ENCODE data around the gene INHBC.
A peak's percentile ranks its signal among the peaks of the same experiment; 100 is the strongest.
"Not testable (repeated sequence)": the region's sequence is repeated elsewhere in the genome, so short reads cannot be mapped to it uniquely, and the experiment has no call there.

The INHBC gene

DNA sequence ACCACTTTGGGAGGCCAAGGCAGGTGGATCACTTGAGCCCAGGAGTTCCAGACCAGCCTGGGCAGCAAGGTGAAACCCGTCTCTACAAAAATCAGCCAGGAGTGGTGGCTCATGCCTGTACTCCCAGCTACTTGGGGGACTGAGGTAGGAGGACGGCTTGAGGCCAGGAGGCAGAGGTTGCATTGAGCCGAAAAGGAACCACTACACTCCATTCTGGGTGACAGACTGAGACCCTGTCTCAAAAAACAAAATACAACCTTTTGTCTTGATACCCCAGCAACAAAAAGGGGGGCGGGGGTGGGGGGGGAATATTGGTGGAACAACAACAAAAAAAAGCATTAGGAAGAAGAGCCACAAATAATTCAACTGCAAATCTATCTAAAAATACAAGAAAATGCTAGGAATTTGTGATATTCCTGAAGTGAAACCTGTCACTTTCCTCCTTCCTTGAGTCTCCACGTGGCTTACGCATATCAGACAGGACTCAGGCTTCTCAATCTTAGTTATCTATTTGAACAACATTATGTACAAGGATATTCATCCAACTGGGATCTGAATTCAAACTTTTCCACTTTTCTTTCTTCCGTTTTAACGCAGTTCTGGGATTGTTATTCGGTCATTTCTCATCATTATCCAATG, 5.0 kb upstream of the INHBC start:
- DNase-seq (ENCODE audit: low read depth), result no peak

DNA sequence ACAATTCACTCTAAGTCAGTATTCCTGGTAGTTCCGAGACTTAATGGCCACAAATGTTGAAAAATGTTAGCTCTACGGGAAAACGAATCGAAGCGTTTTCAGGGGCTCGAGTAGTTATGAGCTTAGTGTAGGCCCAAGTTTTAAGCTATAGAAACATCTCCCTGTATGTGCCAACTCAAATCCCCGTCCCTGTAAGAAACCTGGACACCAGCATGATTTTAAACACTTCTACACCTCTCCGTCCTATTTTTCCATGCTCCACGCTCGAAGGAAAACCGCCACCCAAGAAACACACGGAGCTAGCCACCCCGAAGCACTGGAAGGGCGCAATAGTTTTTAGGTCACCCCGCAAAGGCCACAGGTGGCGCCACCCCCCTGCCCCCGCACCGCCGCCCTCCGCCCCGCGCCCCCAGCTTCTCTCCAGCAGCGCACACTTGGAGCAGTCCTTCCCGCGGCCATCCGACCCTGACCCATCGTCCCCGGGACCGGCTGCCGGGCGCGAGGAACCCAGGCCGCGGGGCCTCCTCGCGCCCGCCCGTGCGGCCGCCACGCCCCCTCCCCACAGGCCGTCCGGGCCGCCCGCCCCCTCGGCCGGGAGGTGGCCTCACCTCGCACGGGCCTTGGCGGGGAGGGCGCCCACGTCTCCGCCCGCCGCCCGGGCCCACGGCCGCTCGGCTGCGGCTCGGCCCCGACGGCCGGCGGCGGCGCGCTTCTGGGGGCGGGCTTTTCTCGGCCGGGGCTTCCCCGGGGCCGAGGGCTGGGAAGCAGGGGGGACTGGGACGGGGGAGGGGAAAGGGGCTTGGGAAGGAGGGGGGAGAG, 4.3 kb upstream of the INHBC start:
- peak; percentile 22 for DNase-seq (ENCODE audit: low read depth)

- peak; percentile 92 for DNase-seq (ENCODE audit: low read depth)
Observed at GRCh38 chr12:57430931-57431566, 3.5 kb upstream of the INHBC start, which contains the start of gene R3HDM2. R3HDM2 (minus strand) TSS chr12:57431043; CDS start chr12:57310428, 120,615 bp downstream.

DNA sequence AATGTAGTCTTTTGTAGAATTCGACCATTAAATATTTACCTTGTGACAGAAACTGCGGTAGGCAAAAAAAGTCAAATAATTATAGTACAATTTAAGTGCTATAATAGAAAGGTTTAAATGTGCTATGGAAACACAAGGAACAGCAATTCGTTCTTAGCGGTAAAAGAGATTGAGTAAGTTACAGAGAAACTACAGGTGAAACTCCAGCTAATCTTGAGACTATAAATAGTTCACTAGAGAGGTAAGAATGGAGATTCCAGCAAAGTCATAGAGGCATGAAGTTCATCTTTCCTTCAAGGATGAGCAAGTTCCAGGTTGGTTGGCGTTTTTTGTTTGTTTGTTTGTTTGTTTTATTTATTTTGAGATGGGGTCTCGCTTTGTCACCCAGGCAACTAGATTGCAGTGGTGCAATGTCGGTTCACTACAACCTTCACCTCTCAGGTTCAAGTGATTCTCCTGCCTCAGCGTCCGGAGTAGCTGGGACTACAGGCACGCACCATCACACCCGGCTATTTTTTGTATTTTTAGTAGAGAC, 2.9 kb upstream of the INHBC start:
- DNase-seq (ENCODE audit: low read depth), result no peak

- no peak for DNase-seq (ENCODE audit: low read depth)
Observed at GRCh38 chr12:57433370-57433769, 1.2 kb upstream of the INHBC start.

DNA sequence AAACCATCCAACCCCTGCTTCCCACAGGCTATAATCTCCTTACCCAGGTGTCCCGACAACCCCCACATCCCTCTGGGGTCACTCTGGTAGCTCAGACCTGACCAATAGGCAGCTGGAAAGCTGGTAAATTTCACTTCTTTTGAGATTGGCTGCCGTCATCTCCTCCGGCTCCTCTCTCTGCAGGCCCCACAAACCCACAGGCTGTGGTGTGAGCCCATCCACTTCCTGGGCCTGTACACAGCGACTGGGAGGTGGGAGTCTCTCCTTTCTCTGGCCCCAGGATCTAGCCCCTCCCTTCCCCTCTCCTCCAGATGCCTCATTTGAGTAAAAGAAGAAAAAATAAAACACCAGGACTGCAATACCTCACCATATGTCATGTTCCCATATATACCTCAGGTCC, 709 bp downstream of the INHBC start:
- no peak for DNase-seq (ENCODE audit: low read depth)

DNA sequence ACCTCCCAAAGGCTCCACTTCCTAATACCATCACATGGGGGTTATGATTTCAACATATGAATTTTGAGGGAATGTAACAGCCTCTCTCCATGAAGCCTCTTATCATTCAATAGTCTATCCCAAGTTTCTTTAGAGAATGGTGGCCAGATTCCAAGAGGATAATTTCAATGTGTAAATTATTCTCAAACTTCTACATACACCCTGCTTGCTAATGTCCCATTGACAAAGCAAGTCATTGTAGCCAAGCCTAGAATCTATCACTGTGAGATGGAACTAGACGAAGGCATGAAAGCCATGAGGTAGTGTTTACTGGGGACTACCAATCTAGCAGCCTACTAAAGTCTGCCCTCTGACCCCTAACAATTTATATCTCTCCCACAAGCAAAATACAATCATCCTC, 3.8 kb downstream of the INHBC start:
- DNase-seq (ENCODE audit: low read depth), result no peak

DNA sequence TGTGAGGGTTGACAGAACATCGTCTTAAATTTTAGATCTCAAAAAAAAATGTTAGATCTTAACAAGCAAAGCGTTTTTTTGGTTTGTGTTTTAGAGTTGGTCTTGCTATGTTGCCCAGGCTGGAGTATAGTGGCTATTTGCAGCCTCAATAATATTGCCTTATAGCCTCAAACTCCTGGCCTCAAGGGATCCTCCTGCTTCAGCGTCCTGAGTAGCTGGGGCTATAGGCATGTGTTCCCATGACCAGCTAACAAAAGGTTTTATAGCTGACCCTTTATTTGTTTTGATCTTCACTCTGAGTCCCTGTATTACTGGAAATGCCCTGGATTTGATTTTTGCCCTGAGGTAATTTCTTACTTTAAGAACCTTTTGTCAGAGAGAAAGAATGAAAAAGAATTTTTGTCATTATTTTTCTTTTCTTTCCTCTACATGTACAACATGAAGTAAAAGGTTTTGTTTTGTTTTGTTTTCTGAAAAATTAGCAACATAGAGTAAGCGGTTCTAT, 5.2 kb downstream of the INHBC start:
- no peak for DNase-seq (ENCODE audit: low read depth)

- DNase-seq (ENCODE audit: low read depth), result not testable (repeated sequence)
Observed at GRCh38 chr12:57441393-57441792, 6.8 kb downstream of the INHBC start.

DNA sequence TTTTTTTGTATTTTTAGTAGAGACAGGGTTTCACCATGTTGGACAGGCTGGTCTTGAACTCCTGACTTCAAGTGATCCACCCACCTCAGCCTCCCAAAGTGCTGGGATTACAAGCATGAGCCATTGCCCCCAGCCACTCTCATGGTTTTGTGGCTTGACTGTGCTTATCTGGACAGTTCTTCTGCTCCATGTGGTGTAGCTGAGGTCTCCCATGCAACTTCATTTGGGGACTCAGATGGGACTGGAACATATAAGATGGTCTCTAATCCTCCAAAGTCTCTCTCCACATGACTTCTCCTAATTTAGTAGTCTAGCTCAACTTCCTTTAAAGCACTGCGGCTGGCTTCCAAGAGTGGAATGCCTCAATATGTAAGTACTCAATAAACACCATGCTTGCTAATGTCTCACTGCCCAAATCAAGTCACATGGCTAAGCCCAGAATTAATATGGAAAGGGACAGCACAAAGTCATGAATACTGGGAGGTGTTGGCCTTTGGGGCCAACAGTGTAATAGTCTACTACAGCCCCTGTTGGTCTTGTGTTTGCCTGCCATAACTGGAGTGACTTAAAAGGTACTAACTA, 7.4 kb downstream of the INHBC start:
- DNase-seq (ENCODE audit: low read depth), result no peak

DNA sequence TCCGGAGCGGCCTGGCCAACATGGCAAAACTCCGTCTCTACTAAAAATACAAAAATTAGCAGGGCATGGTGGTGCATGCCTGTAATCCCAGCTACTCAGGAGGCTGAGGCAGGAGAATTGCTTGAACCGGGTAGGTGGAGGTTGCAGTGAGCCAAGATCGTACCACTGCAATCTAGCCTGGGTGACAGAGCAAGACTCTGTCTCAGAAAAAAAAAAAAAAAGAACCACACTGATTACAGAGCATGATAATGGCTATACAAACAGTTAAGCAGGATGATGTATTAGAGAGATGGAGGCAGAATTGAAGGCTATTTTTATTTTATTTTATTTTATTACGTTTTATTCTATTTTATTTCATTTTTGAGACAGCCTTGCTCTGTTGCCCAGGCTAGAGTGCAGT, 9.8 kb downstream of the INHBC start:
- not testable (repeated sequence) for DNase-seq (ENCODE audit: low read depth)

DNA sequence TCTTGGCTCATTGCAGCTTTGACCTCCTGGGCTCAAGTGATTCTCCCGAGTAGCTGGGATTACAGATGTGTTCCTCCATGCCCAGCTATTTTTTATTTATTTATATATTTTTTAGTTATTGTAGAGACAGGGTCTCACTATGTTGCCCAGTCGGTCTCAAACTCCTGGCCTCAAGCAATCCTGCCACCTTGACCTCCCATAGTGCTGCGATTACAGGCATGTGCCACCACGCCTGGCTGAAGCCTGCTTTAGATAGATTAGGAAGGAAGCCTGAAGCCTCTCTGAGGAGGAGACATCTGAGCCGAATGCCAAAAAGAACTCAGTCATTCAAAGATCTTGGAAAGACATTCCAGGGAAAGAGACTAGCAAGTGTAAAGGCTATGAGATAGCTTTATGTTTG, 10.2 kb downstream of the INHBC start:
- no peak for DNase-seq (ENCODE audit: low read depth)

DNA sequence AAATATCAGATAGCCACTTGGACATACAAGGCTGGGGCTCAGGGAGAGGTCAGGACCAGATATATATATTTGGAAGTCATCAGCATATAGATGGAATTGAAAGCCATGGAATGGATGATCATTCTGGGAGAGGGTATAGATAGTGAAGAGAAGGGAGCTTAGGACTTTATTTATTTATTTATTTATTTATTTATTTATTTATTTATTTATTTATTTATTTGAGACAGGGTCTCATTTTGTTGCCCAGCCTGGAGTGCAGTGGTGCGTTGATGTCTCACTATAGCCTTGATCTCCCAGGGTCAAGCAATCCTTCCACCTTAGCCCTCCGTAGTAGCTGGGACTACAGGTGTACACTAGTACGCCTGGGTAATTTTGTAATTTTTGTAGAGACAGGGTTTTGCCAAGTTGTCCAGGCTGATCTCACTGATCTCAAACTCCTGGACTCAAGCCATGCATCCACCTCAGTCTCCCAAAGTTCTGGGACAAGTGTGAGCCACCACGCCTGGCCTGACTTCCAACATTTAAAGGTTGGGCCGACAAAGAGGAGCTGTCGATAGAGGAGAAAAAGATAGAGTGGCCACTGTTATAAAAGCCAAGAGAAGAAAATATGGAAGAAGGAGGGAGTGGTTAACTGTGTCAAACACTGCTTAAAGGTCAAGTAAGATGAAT, 11.8 kb downstream of the INHBC start:
- no peak for DNase-seq (ENCODE audit: low read depth)

DNA sequence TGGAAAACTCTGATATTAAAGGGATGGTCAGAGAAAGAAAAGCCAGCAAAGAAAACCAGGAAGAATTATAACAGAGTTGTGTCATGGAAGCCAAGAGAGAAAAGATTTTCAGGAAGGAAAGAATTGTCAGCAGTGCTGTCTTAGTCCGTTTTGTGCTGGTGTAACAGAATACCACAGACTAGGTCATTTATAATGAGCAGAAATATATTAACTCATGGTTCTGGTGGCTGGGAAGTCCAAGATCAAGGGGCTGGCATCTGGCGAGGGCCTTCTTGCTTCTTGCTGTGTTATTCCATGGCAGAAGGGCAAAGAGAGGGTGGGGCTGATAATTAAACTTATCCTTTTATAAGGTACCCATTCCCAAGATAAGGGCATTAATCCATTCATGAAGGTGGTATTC, 14.1 kb downstream of the INHBC start:
- no peak for DNase-seq (ENCODE audit: low read depth)

- no peak for DNase-seq (ENCODE audit: low read depth)
Observed at GRCh38 chr12:57449375-57449774, 14.8 kb downstream of the INHBC start.

- no peak for DNase-seq (ENCODE audit: low read depth)
Observed at GRCh38 chr12:57450057-57450456, 15.5 kb downstream of the INHBC start.

GRCh38 chr12:57451233-57451778, 16.7 kb downstream of the INHBC start:
- no peak for DNase-seq (ENCODE audit: low read depth)

GRCh38 chr12:57452181-57452936, 17.8 kb downstream of the INHBC start:
- no peak for DNase-seq (ENCODE audit: low read depth)

DNA sequence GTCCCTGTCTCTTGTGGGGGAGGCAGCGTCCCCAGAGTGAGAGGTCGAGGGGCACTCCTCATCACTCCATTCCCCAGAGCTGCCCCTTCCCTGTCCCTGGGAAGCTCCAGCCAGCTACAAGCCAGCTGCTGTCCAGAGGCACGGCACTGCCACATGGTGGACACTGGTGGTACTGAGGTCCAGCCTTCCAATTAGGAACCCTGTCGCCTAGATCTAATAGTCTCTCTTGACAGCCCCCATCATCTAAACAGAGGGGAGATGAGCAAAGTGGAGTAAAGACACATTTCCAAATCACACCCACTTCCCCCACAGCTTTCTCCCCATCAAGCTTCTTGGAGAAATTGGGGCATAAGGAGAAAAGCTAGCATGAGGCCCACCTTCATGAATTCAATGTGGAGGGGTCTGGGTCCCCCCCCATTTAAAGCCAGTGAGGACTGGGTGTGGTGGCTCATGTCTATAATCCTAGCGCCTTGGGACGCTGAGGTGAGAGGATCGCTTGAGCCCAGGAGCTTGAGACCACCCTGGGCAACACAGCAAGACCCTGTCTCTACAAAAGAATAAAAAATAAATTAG, 18.4 kb downstream of the INHBC start:
- no peak for DNase-seq (ENCODE audit: low read depth)

DNA sequence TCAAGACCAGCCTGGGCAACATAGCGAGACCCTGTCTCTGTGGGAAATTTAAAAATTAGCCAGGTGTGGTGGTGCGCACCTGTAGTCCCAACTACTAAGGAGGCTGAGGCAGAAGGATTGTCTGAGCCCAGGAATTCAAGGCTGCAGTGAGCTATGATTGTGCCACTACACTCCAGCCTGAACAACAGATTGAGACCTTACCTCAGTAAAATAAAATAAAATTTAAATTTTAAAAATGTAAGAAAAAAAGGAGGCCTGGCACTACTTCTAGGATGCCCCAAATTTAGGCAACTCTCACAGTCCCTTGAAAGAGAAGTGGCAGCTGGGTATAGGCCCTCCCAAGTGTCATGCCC, 19.6 kb downstream of the INHBC start:
- DNase-seq (ENCODE audit: low read depth), result no peak
